Measurements from ENCODE around the gene INTS13.
"Not testable (repeated sequence)": the region's sequence is repeated elsewhere in the genome, so short reads cannot be mapped to it uniquely, and the experiment has no call there.

INTS13 gene

DNA sequence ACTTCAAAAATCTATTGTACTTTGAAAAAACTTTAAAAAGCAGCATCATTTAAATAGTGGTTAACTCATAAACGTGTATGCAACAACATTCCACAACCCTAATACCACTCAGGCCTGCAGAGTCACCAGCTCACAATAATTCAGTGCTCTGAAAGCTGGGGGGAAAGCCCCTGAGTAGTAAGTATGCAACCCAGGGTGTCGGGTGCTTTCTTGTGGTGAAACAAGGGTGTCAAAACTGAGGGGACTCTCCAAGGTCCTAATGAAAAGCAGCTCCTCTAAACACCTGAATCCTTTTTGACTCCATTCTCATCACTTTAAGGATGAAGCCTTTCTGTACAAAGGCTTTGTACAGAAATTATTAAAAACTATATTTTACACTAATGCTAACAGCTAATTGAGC, 34.2 kb upstream of the INTS13 start:
- no peaks in the 10 kb centered on the region for H3K27me3 ChIP-seq
- H3K36me3 ChIP-seq: peaks cover 44% of the 10 kb centered on the region
- H3K4me1 ChIP-seq (ENCODE audit: control insufficient read depth in 1 of 2, insufficient read depth in 1 of 2, low read depth in 1 of 2, low read length in 1 of 2): peaks cover 7% of the 10 kb centered on the region in 2 experiments
- no peak overlapping the region for H3K4me3 ChIP-seq (ENCODE audit: low read depth in 1 of 2, low read length in 1 of 2)
- H3K27ac ChIP-seq: no peak overlapping the region
- TF ChIP-seq, protein P1, sequence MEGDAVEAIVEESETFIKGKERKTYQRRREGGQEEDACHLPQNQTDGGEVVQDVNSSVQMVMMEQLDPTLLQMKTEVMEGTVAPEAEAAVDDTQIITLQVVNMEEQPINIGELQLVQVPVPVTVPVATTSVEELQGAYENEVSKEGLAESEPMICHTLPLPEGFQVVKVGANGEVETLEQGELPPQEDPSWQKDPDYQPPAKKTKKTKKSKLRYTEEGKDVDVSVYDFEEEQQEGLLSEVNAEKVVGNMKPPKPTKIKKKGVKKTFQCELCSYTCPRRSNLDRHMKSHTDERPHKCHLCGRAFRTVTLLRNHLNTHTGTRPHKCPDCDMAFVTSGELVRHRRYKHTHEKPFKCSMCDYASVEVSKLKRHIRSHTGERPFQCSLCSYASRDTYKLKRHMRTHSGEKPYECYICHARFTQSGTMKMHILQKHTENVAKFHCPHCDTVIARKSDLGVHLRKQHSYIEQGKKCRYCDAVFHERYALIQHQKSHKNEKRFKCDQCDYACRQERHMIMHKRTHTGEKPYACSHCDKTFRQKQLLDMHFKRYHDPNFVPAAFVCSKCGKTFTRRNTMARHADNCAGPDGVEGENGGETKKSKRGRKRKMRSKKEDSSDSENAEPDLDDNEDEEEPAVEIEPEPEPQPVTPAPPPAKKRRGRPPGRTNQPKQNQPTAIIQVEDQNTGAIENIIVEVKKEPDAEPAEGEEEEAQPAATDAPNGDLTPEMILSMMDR (IDR thresholded peaks at IDR 0.05): no peak
- no peaks in the 10 kb centered on the region for H3K9me3 ChIP-seq

DNA sequence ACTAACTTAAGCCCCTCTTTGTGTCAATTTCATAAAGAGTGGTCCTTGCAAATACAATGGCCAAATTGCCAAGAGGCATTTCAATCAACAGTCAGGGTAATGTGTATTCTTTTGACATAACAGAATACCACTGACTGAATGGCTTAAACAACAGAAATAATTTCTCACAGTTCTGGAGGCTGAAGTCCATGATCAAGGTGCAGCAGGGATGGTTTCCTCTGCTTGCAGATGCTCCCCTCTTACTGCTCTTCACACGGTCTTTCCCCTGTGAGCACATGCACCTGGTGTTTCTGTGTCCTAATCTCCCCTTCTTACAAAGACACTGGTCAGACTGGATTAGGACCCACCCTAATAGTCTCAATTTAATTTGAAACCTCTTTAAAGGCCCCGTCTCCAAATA, 32.4 kb upstream of the INTS13 start:
- Histone ChIP-seq H3K36me3 (peaks cover 46% of the 10 kb centered on the region), H3K4me1 (ENCODE audit: control insufficient read depth in 1 of 2, insufficient read depth in 1 of 2, low read depth in 1 of 2, low read length in 1 of 2) (no peaks in the 10 kb centered on the region), H3K9me3 (no peaks in the 10 kb centered on the region), H3K4me3 (ENCODE audit: low read depth in 1 of 2, low read length in 1 of 2) (no peak overlapping the region), H3K27ac (no peak overlapping the region), H3K27me3 (no peaks in the 10 kb centered on the region)
- TF ChIP-seq, protein P1 (IDR thresholded peaks at IDR 0.05): no peak

DNA sequence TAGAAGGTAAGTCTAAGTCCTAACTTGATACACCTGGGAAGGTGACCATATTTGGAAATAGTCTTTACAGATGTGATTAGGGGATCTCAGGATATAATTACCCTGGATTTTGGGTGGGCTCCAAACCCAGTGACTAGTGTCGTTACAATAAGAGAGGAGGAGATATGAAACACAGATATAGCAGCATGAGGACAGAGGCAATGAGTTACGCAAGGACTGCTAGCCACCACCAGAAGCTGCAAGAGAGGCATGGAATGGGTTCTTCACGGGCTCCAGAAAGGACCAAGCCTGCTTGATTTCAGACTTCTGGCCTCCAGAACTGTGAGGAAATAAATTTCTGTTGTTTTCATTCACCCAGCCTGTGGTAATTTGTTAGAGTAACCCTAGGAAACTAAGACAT, 29.1 kb upstream of the INTS13 start:
- Histone ChIP-seq H3K27ac (no peak overlapping the region), H3K4me3 (ENCODE audit: low read depth in 1 of 2, low read length in 1 of 2) (no peak overlapping the region), H3K4me1 (ENCODE audit: control insufficient read depth in 1 of 2, insufficient read depth in 1 of 2, low read depth in 1 of 2, low read length in 1 of 2) (no peaks in the 10 kb centered on the region), H3K36me3 (peaks cover 51% of the 10 kb centered on the region), H3K9me3 (no peaks in the 10 kb centered on the region), H3K27me3 (no peaks in the 10 kb centered on the region)
- TF ChIP-seq, protein P1 (IDR thresholded peaks at IDR 0.05): no peak

DNA sequence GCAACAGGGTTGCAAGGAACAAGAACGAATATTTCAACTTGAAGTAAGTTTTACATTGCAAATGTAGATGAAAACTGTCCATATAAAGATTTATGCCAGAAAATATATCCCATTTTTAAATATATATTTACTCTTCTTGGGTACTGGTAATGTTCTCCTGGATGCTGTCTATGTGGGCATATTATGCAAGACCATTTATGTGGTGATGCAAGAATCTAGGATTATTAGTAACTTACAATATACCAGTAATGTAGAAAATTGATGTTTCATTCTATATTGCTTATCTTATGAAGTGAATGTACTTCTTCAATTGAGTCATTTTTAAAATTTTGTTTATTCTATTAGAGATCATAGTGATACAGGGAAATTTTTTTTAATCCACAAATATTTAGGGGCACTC, 25.6 kb upstream of the INTS13 start:
- H3K36me3 ChIP-seq: peaks cover 62% of the 10 kb centered on the region
- H3K27me3 ChIP-seq: no peaks in the 10 kb centered on the region
- TF ChIP-seq, protein P1 (IDR thresholded peaks at IDR 0.05): no peak

DNA sequence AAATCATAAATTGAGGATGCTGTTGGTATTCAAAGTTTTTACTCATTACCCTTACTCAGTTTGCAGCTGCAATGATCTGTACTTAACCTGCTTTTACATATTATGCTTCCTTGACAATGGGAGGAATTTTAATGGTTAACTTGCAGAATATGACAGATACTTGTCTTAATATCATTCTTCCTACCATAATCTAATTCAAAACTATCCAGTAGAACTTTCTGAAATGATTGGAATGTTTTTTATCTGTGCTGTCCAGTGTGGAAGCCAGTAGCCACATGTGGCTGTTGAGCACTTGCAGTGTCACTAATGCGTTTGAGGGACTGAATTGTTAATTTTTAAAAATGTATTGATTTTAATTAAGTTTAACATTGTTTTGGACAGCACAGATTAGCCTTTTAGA, 24.0 kb upstream of the INTS13 start:
- Histone ChIP-seq H3K4me1 (ENCODE audit: control insufficient read depth in 1 of 2, insufficient read depth in 1 of 2, low read depth in 1 of 2, low read length in 1 of 2) (no peaks in the 10 kb centered on the region), H3K27ac (no peak overlapping the region), H3K36me3 (peaks cover 75% of the 10 kb centered on the region), H3K27me3 (no peaks in the 10 kb centered on the region), H3K9me3 (no peaks in the 10 kb centered on the region), H3K4me3 (ENCODE audit: low read depth in 1 of 2, low read length in 1 of 2) (no peak overlapping the region)
- TF ChIP-seq, protein P1 (IDR thresholded peaks at IDR 0.05): no peak

More for the DNA sequence above, 25.6 kb upstream of the INTS13 start:
- Histone ChIP-seq H3K4me1 (ENCODE audit: control insufficient read depth in 1 of 2, insufficient read depth in 1 of 2, low read depth in 1 of 2, low read length in 1 of 2) (no peaks in the 10 kb centered on the region), H3K4me3 (ENCODE audit: low read depth in 1 of 2, low read length in 1 of 2) (no peak overlapping the region), H3K27ac (no peak overlapping the region), H3K9me3 (no peaks in the 10 kb centered on the region)

DNA sequence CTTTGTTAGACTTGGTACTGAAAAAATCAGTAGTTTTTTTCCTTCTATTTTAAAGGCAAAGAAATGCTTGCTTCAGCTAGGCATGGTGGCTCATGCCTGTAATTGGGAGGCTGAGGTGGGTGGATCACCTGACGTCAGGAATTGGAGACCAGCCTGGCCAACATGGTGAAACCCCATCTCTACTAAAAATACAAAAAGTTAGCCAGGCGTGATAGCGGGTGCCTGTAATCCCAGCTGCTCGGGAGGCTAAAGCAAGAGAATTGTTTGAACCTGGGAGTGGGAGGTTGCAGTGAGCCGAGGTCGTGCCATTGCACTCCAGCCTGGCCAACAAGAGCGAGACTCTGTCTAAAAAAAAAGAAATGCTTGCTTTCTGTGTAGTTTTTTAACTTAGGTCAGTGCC, 23.6 kb upstream of the INTS13 start:
- peaks cover 79% of the 10 kb centered on the region for H3K36me3 ChIP-seq
- H3K4me3 ChIP-seq (ENCODE audit: low read depth in 1 of 2, low read length in 1 of 2); H3K27me3 ChIP-seq; H3K9me3 ChIP-seq; H3K27ac ChIP-seq; H3K4me1 ChIP-seq (ENCODE audit: control insufficient read depth in 1 of 2, insufficient read depth in 1 of 2, low read depth in 1 of 2, low read length in 1 of 2): not testable (repeated sequence)

Measured in neutrophil (primary cell).